HL-60 (cell line): Measurements from ENCODE around the gene BLOC1S3.

Source experiments
- CTCF ChIP-seq: IDR thresholded peaks from one replicate; pipeline ENCODE4 v1.5.1; 2011; ENCODE audit warnings: low read length, control low read depth, inconsistent platforms; ENCODE audit not compliant: insufficient read depth
- GABPA ChIP-seq: IDR thresholded peaks from 2 replicates; pipeline ENCODE4 v1.6.1; 2012; ENCODE audit warnings: low read depth
- POLR2AphosphoS5 ChIP-seq: IDR thresholded peaks from 2 replicates; pipeline ENCODE4 v1.6.1; 2012; ENCODE audit warnings: low read depth
- SPI1 ChIP-seq: IDR thresholded peaks from 2 replicates; pipeline ENCODE4 v1.6.1; 2012; ENCODE audit warnings: low read depth, mild to moderate bottlenecking, borderline replicate concordance

GRCh38 chr19:45215391-45216191 is 37.0 kb downstream of the BLOC1S3 start:
- TF ChIP-seq CTCF (no peak), POLR2AphosphoS5 (no peak), SPI1 (no peak), GABPA (no peak)
